ENCODE measurements around the gene SLFN14.
"Not testable (repeated sequence)": the region's sequence is repeated elsewhere in the genome, so short reads cannot be mapped to it uniquely, and the experiment has no call there.

The SLFN14 gene

DNA sequence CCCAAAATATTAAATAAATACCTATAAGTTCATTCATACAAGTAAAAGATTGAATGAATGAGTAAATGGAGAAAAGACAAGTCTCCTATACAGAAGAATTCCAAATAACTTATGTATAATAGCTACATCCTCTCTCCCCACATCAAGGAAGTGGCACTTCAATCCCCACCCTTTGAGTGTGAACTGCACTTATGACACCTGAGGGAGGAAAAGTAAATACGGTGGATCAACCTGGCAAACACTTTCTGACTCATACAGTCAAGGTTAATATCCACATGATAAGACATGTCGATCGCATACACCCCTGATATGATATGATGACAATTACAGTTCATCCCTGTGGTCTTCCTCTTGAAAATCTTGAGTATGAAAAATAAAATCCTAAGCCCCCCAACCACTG is 41.2 kb downstream of the SLFN14 start:
- Mint-ChIP-seq H3K27ac (peak overlapping the region; percentile 80), H3K4me1 (peaks cover 98% of the 10 kb centered on the region)

DNA sequence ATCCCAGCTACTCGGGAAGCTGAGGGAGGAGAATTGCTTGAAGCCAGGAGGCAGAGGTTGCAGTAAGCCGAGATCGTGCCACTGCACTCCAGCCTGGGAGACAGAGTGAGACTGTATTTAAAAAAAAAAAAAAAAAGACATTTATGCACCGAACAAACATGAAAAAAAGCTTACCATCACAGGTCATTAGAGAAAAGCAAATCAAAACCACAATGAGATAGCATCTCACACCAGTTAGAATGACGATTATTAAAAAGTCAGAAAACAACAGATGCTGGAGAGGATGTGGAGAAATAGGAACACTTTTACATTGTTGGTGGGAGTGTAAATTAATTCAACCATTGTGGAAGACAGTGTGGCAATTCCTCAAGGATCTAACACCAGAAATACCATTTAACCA is 42.2 kb downstream of the SLFN14 start:
- H3K36me3 Mint-ChIP-seq: peaks cover 100% of the 10 kb centered on the region
- not testable (repeated sequence) for ATAC-seq; H3K9me3 Mint-ChIP-seq; DNase-seq (ENCODE audit: low spot score in 2 of 2)
- peaks cover 98% of the 10 kb centered on the region for H3K4me1 Mint-ChIP-seq
- H3K4me3 Mint-ChIP-seq: peak overlapping the region; percentile 70
- H3K27ac Mint-ChIP-seq: peak overlapping the region; percentile 88

More for the DNA sequence above, 41.2 kb downstream of the SLFN14 start:
- H3K36me3 Mint-ChIP-seq: peaks cover 99% of the 10 kb centered on the region
- H3K9me3 Mint-ChIP-seq: no peaks in the 10 kb centered on the region
- ATAC-seq (no peak), DNase-seq (ENCODE audit: low spot score in 2 of 2) (peak in 1 of 2 donors; percentile 47)
- peak overlapping the region; percentile 70 for H3K4me3 Mint-ChIP-seq

DNA sequence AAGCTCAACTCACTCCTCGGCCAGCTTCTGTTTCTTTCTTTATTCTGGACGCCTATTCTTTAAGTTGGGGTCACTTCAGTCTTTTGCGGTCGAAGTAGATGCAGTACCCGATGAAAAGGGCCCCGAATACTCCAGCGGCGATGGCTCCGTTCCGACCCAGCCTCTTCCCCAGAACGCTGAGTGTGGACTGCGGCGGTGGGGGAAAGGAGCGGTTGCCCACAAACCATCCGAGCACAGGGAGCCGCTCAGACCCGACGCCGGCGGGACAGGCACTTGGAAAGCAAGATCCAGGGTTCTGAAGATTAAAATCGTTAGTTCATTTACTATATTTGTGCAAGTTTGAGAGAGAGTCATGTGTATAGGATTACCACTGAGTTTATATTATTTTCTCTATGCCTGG is 45.6 kb downstream of the SLFN14 start:
- peaks cover 100% of the 10 kb centered on the region for H3K36me3 Mint-ChIP-seq
- H3K9me3 Mint-ChIP-seq: no peaks in the 10 kb centered on the region
- peaks cover 91% of the 10 kb centered on the region for H3K4me1 Mint-ChIP-seq
- H3K27ac Mint-ChIP-seq: peak overlapping the region; percentile 19
- ATAC-seq (no peak), DNase-seq (ENCODE audit: low spot score in 2 of 2) (no peak)
- H3K4me3 Mint-ChIP-seq: peak overlapping the region; percentile 25

DNA sequence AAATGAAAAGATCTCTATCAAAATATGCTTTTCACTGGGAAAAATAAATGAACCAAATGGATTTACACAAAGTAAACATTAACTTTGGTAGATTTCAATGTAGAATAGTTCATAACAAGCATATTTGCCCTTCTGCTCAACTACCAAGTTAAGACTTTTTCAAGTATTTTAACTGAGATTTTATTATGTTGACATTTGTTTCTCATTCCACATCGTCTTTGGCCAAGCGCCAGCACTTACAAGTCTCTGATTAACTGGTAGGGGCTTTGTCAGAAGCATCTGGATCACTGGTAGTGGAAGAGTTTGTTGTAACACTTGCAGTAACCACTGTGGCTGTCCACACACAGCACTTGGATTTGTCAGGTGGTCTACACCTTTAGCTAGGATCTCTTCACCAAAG is 46.1 kb downstream of the SLFN14 start:
- Mint-ChIP-seq H3K9me3 (no peaks in the 10 kb centered on the region), H3K4me1 (peaks cover 91% of the 10 kb centered on the region), H3K27ac (peak overlapping the region; percentile 38), H3K4me3 (peak overlapping the region; percentile 25), H3K36me3 (peaks cover 100% of the 10 kb centered on the region)
- no peak for DNase-seq (ENCODE audit: low spot score in 2 of 2)
- no peak for ATAC-seq

Data from stimulated activated effector memory CD8-positive, alpha-beta T cell treated with anti-CD3 and anti-CD28 coated beads, Interleukin-12 subunit alpha, Interleukin-12 subunit beta, amount 100 ng/mL, for 72 hours (primary cell).